Measurements from ENCODE around the gene TECPR2.
"Not testable (repeated sequence)": the region's sequence is repeated elsewhere in the genome, so short reads cannot be mapped to it uniquely, and the experiment has no call there.

TECPR2 gene, protein sequence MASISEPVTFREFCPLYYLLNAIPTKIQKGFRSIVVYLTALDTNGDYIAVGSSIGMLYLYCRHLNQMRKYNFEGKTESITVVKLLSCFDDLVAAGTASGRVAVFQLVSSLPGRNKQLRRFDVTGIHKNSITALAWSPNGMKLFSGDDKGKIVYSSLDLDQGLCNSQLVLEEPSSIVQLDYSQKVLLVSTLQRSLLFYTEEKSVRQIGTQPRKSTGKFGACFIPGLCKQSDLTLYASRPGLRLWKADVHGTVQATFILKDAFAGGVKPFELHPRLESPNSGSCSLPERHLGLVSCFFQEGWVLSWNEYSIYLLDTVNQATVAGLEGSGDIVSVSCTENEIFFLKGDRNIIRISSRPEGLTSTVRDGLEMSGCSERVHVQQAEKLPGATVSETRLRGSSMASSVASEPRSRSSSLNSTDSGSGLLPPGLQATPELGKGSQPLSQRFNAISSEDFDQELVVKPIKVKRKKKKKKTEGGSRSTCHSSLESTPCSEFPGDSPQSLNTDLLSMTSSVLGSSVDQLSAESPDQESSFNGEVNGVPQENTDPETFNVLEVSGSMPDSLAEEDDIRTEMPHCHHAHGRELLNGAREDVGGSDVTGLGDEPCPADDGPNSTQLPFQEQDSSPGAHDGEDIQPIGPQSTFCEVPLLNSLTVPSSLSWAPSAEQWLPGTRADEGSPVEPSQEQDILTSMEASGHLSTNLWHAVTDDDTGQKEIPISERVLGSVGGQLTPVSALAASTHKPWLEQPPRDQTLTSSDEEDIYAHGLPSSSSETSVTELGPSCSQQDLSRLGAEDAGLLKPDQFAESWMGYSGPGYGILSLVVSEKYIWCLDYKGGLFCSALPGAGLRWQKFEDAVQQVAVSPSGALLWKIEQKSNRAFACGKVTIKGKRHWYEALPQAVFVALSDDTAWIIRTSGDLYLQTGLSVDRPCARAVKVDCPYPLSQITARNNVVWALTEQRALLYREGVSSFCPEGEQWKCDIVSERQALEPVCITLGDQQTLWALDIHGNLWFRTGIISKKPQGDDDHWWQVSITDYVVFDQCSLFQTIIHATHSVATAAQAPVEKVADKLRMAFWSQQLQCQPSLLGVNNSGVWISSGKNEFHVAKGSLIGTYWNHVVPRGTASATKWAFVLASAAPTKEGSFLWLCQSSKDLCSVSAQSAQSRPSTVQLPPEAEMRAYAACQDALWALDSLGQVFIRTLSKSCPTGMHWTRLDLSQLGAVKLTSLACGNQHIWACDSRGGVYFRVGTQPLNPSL (N-terminal part only)

GRCh38 chr14:102362545-102363181, at the start of gene TECPR2, which contains the start of gene CINP:
TECPR2 (plus strand) TSS chr14:102362941; CDS start chr14:102376722, 13,781 bp downstream.
CINP (minus strand) TSS chr14:102362890; CDS start chr14:102362851, 39 bp downstream.
- DNase-seq (ENCODE audit: low read depth), result peak; percentile 98

GRCh38 chr14:102314242-102315011, 48.3 kb upstream of the TECPR2 start:
- peak; percentile 68 for DNase-seq (ENCODE audit: low read depth)

DNA sequence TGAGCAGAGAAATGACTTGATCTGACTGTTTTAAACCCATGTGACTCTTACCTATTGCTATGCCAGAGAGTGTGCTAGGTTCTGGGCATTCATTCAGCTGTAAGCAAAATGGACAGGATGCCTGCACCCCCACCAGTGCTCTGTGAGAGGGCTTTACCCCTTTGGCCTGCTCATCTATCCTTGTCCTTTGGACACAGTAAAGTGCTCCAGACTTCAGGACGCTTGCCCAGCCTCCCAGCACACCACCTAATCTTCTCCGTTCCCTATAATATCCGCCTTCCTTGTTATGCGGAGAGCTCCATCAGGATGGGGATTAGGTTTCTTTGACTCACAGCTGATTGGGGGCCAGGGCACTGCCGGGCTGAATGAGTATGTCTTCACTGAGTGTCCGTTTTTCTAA, 47.6 kb upstream of the TECPR2 start:
- DNase-seq (ENCODE audit: low read depth), result no peak

- DNase-seq (ENCODE audit: low read depth), result no peak
Observed at GRCh38 chr14:102316338-102316742, 46.4 kb upstream of the TECPR2 start.

DNA sequence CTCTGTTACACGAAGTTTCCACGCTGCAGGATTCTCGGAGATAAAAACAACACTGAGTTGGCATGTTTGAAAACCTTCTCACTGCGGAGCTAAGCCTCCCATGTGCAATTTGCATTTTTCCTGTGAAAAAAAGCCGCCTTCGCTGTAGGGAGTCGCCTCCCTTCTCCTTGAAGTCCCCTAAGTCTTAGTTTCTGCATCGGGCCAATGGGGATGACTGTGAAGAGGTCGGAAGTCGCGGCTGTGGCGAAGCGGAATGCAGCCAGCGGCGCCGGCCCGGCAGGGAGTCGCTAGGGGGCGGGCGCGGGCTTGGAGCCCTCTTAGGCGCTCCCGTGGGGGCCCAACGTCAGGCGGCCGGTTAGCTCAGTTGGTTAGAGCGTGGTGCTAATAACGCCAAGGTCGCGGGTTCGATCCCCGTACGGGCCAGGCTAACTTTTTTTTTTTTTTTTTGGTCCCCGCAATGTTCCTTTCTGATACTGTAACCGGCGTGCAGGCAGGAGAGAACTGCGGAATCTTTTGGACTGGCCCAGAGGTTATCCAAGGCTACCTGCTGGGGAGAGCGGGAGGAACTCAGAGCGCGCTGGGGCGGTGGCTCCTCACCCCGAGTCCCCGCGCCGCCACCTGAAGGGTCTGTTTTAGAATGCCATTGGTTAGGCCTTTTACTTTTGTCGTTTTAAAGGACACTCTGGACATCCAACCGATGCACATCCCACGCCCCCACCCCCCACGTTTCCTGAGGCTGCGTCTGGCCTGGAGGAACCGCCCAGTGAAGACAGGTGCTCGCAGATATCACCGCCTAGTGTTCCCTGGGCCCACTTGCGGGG, 45.8 kb upstream of the TECPR2 start:
- peak; percentile 93 for DNase-seq (ENCODE audit: low read depth)

DNA sequence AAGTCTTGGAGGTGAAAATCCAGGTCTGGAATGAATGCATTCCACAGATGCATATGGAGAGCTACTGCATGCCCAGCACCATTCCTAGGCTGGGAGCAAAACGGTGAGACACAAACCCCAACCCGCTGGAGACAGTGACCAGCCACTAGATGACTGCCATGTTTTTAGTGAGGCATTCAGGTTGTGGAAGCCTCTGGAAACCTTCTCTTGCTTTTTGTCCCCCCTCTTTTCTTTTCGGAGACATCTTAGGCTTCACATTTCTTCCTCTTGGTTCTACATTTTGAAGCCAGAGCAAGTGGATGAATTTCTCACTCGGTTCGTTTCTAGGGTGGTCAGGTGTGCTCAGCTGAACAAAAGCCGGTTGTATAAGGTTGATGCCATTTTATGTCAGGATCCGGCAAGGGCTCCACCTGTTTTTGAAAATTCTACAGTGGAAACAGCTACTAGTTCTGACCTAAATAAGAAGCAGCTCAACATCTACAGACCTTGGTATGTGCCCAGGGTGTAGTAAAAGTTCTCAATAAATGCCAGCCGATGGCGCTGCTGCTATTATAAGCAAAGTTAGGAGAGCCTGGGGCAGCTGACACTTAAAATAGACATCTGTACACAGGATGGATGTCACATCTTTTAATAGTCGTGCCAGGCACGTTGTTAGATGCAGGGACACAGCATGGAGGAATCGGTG, 45.0 kb upstream of the TECPR2 start:
- DNase-seq (ENCODE audit: low read depth), result no peak

DNA sequence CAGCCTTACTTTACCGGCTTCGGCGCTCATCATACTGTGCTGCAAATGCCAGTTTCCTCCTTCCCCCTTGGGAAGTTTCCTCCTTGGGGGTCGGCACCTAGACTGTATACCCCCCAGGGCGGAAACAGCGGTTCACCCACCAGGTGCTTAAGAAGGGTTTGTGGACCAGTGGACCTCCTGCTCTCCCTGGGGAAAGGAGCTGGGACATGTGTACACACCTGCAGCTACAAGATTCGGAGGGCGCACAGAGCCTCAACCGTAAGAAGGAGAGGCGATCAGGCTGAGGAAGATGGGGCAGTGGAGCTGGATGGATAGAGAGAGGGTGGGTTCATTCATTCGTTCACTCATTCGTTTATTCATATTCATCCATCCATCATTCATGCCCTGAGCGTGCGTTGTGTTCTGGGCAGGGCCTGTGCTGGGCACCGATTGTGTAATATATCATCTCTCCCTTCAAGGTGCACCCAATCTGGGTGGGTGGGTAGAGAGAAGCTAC, 43.9 kb upstream of the TECPR2 start:
- DNase-seq (ENCODE audit: low read depth), result no peak

- DNase-seq (ENCODE audit: low read depth), result peak; percentile 93
Observed at GRCh38 chr14:102319351-102320032, 43.2 kb upstream of the TECPR2 start, which contains the start of gene ZNF839. ZNF839 (plus strand) TSS chr14:102319746; CDS start chr14:102319766, 20 bp downstream.

DNA sequence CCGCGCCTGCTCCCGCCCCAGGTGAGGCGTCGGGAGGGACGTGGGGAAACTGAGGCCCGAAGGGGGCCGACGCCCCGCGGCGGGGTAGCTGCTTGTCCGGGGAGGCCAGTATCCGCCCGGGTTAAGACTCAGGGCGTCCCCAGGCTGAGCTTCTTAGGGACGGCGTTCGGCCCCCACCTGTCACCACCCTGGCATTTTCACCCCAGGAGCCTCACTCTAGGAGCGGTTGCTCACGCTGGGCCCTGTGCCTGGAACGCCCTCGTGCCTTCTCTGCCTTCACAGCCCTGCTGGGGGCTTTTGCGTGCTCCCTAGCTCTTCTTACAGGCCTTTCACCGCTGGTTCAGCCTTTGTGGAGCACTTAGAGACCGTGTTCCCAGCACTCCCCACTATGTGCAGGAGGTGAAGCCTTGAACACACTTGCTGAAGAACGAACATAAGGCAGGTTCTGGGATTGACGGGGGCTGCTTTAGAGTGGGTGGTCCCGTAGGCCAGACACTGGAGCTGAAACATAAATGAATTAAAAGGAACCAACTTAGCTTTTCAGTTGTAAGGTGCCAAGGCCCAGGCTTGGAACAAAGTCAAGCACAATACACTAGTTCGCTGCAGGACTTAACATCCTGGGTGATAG, 42.6 kb upstream of the TECPR2 start:
- DNase-seq (ENCODE audit: low read depth), result peak; percentile 30

GRCh38 chr14:102320671-102321455, 41.9 kb upstream of the TECPR2 start:
- no peak for DNase-seq (ENCODE audit: low read depth)

DNA sequence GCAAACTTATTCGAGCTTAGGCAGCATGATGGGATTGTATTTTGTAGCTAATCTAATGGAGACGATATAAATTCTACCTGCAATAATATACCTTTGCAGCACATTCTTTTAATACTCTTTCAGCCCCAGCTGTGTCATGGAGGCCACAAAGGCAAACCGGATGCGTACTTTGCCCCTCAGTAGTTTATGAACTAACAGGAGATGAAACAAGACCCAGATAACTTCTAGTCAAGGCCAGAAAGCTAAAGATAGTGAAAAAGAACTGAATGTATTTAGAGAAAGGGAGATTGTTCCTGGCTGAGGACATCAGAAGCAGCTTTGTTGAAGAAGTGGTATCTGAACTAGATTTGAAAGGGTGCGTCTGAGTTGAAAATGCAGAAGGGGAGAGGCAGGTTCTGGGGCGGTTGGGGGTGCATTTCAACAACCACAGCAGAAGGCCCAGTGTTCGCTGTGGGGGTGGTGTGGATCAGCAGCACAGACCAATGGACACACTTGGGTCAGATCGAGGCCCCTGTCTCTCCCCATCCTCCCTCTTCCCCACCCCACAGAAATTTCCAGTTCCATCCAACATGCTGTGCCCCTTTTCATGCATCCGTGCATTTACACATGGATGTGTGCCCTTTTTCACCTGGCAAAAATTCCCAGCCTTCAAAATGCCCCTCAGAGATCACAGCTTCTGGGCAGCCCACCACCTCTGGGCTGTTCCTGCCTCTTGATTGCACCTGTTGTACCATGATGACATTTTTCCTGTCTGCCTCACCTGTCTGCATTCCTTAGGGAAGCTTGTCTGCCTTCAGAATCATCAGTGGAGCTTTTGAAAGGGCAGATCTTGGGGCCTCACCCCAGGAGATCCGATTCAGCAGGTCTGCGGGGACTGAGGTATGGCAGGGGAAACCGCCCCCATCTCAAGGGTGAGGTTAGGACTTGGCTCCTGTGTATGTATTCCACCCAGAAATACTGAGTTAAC, 41.0 kb upstream of the TECPR2 start:
- no peak for DNase-seq (ENCODE audit: low read depth)

GRCh38 chr14:102323102-102323501, 39.6 kb upstream of the TECPR2 start:
- no peak for DNase-seq (ENCODE audit: low read depth)

DNA sequence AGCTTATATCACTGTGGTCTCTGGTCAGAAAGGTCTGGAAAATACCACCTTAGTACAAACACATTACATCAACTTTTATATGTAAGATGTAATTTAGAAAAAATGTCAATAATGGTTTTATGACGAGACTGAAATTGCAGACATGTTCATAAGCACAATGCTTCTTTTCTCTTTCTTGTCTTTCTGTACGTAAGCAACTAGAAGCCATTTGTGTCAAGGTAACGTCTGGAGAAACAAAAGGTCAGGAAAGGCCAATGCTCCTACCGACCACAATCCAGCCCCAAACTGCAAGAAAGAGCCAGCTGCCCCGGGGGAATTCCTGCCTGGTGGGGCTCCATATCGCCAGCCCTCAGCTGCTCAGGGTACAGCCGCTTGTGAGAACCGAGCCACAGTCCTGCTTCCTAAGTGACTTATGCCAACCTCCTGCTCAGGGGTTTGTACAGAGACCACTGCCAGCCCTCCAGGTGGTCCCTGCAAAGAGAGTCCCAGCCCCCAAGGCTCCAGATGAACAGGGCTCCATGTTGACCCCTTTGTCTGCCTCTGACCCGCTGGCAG, 36.9 kb upstream of the TECPR2 start:
- DNase-seq (ENCODE audit: low read depth), result no peak

- no peak for DNase-seq (ENCODE audit: low read depth)
Observed at GRCh38 chr14:102326583-102326982, 36.2 kb upstream of the TECPR2 start.

DNA sequence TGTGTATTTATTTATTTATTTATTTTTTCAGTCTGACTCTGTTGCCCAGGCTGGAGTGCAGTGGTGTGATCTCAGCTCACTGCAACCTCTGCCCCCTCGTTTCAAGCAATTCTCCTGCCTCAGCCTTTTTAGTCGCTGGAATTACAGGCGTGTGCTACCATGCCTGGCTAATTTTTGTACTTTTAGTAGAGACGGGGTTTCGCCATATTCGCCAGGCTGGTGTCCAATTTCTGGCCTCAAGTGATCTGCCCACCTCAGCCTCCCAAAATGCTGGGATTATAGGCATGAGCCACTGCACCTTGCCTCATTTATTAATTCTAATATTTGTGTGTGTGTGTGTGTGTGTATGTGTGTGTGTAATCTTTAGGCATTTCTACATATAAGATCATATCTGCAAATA, 33.4 kb upstream of the TECPR2 start:
- DNase-seq (ENCODE audit: low read depth), result not testable (repeated sequence)

- DNase-seq (ENCODE audit: low read depth), result no peak
Observed at GRCh38 chr14:102330806-102331205, 31.9 kb upstream of the TECPR2 start.

All from activated T-cell treated with anti-CD3 and anti-CD28 coated beads for 1 hour (primary cell).